Small intestine (tissue), 7 donors: ENCODE measurements around the gene SYT13. TPM values are rescaled to one million over a fixed set of nuclear protein-coding genes. Genes with fewer than 3 reads are reported as not detected.

ENCODE experiments used
- DNase-seq, 2 donors: peaks; one replicate each; pipeline versions ENCODE4 v3.0.0 to v3.0.0-alpha.2; 2013
- FAIRE-seq: peaks from 2 replicates; lab custom pipeline; 2012; peaks lifted over from hg19 to GRCh38; lab: Jason Lieb, UNC
- H3K27ac ChIP-seq, 3 donors: one replicate each; pipeline ENCODE4 v1.5.1; 2013; ENCODE audit warnings: low read length in 2 of 3, mild to moderate bottlenecking in 2 of 3, control low read depth in 1 of 3, inconsistent platforms in 1 of 3, low read depth in 1 of 3, moderate library complexity in 1 of 3
- H3K27me3 ChIP-seq, 3 donors: one replicate each; pipeline ENCODE4 v1.6.1; 2013; ENCODE audit warnings: low read length in 3 of 3, inconsistent platforms in 1 of 3; ENCODE audit not compliant: control insufficient read depth in 3 of 3, insufficient read depth in 3 of 3
- H3K36me3 ChIP-seq, 3 donors: one replicate each; pipeline ENCODE4 v1.6.1; 2013; ENCODE audit warnings: low read length in 3 of 3, inconsistent platforms in 1 of 3, low read depth in 1 of 3, mild to moderate bottlenecking in 1 of 3, moderate library complexity in 1 of 3; ENCODE audit not compliant: control insufficient read depth in 3 of 3, insufficient read depth in 2 of 3
- H3K4me1 ChIP-seq, 3 donors: one replicate each; pipeline ENCODE4 v1.6.1; 2013; ENCODE audit warnings: low read length in 2 of 3, inconsistent platforms in 1 of 3, low read depth in 1 of 3, mild to moderate bottlenecking in 1 of 3, moderate library complexity in 1 of 3; ENCODE audit not compliant: control insufficient read depth in 3 of 3, insufficient read depth in 2 of 3
- H3K4me3 ChIP-seq, 3 donors: one replicate each; pipeline ENCODE4 v1.5.1; 2013; ENCODE audit warnings: low read length in 3 of 3, control low read depth in 1 of 3, inconsistent platforms in 1 of 3, low read depth in 1 of 3, mild to moderate bottlenecking in 1 of 3, moderate library complexity in 1 of 3
- H3K9me3 ChIP-seq, 2 donors: one replicate each; pipeline ENCODE4 v1.6.1; 2013; ENCODE audit warnings: low read depth in 1 of 2, low read length in 1 of 2; ENCODE audit not compliant: control insufficient read depth in 2 of 2, insufficient read depth in 1 of 2
- WGBS, 3 donors: extraction: QIAGEN DNeasy Blood & Tissue Kit; methylation state at CpG; one replicate each; pipeline ENCODE4 v1.1.7; 2013; 5-methylcytosine and 5-hydroxymethylcytosine counted together
- polyA plus RNA-seq, 4 donors: library from polyadenylated mRNA; stranded (reverse) in 3 of 4; unstranded in 1 of 4; fragments of 200-250 nt in 3 of 4; fragments of 120-200 nt in 1 of 4; gene quantifications; one replicate each; pipeline versions ENCODE4 v1.2.1 to v1.2.3, GENCODE V29; 2013
- donor health status: healthy with polysubstance abuse.
- donor health status: control.
- donor health status: control.
- donor health status: Bipolar disorder and iron deficiency.
- donor health status: healthy.

The SYT13 gene
- polyA plus RNA-seq, 4 donors, result 2.0 to 44.2 (median 12.3) TPM

- no peak overlapping the region for H3K27ac ChIP-seq
- peaks cover 0 to 3% of the 10 kb centered on the region in 2 donors for H3K9me3 ChIP-seq
- peaks cover 0 to 28% (median 0%) of the 10 kb centered on the region in 3 donors for H3K36me3 ChIP-seq
- H3K27me3 ChIP-seq, result no peaks in the 10 kb centered on the region
- no peak overlapping the region for H3K4me3 ChIP-seq
- DNase-seq, result no peak
- WGBS, 3 donors, result 88 to 96% (median 93%) methylated on average over 8 of the region's 8 CpGs
- H3K4me1 ChIP-seq, result peaks cover 2 to 21% (median 4%) of the 10 kb centered on the region in 3 donors
- FAIRE-seq, result no peak
Observed at GRCh38 chr11:45246241-45246640, 39.9 kb downstream of the SYT13 start.

- Histone ChIP-seq H3K4me3 (no peak overlapping the region), H3K9me3 (peaks cover 0 to 3% of the 10 kb centered on the region in 2 donors), H3K4me1 (peaks cover 2 to 21% (median 4%) of the 10 kb centered on the region in 3 donors), H3K27ac (peak overlapping the region in 1 of 3 donors; percentile 57), H3K36me3 (peaks cover 0 to 28% (median 0%) of the 10 kb centered on the region in 3 donors), H3K27me3 (no peaks in the 10 kb centered on the region)
- FAIRE-seq (no peak), DNase-seq (peak; percentile 72)
- WGBS, 3 donors, result 43 to 63% (median 50%) methylated on average over 8 of the region's 8 CpGs
Observed at GRCh38 chr11:45245218-45246045, 40.7 kb downstream of the SYT13 start.

GRCh38 chr11:45243967-45244366 lies 42.2 kb downstream of the SYT13 start:
- no peaks in the 10 kb centered on the region for H3K27me3 ChIP-seq
- WGBS, 3 donors, result 82 to 86% (median 84%) methylated on average over 12 of the region's 12 CpGs
- no peak for DNase-seq
- no peak overlapping the region for H3K27ac ChIP-seq
- H3K4me3 ChIP-seq, result no peak overlapping the region
- FAIRE-seq, result no peak
- peaks cover 0 to 22% (median 0%) of the 10 kb centered on the region in 3 donors for H3K36me3 ChIP-seq
- H3K9me3 ChIP-seq, result peaks cover 0 to 3% of the 10 kb centered on the region in 2 donors
- H3K4me1 ChIP-seq, result peaks cover 2 to 21% (median 4%) of the 10 kb centered on the region in 3 donors

GRCh38 chr11:45239733-45240132 lies 46.4 kb downstream of the SYT13 start:
- Histone ChIP-seq H3K4me1 (peaks cover 0 to 7% (median 0%) of the 10 kb centered on the region in 3 donors), H3K4me3 (no peak overlapping the region), H3K27me3 (no peaks in the 10 kb centered on the region), H3K36me3 (peaks cover 0 to 9% (median 0%) of the 10 kb centered on the region in 3 donors), H3K9me3 (peaks cover 0 to under 1% of the 10 kb centered on the region in 2 donors), H3K27ac (no peak overlapping the region)
- WGBS, 3 donors, result 86 to 98% (median 93%) methylated on average over 1 of the region's 1 CpG
- DNase-seq, result no peak
- FAIRE-seq, result no peak

GRCh38 chr11:45238724-45239123 lies 47.4 kb downstream of the SYT13 start:
- no peak for FAIRE-seq
- H3K27ac ChIP-seq, result no peak overlapping the region
- WGBS, 3 donors, result 77 to 90% (median 89%) methylated on average over 3 of the region's 3 CpGs

GRCh38 chr11:45237711-45238315 lies 48.3 kb downstream of the SYT13 start:
- no peak overlapping the region for H3K4me3 ChIP-seq
- no peaks in the 10 kb centered on the region for H3K9me3 ChIP-seq
- H3K27ac ChIP-seq, result no peak overlapping the region
- WGBS, 3 donors, result 55 to 79% (median 73%) methylated on average over 4 of the region's 4 CpGs
- H3K27me3 ChIP-seq, result no peaks in the 10 kb centered on the region
- DNase-seq (no peak), FAIRE-seq (no peak)
- H3K4me1 ChIP-seq, result no peaks in the 10 kb centered on the region
- H3K36me3 ChIP-seq, result peaks cover 0 to 3% (median 0%) of the 10 kb centered on the region in 3 donors

More at GRCh38 chr11:45238724-45239123, 47.4 kb downstream of the SYT13 start:
- peaks cover 0 to 7% (median 0%) of the 10 kb centered on the region in 3 donors for H3K36me3 ChIP-seq
- no peaks in the 10 kb centered on the region for H3K4me1 ChIP-seq
- DNase-seq, result no peak
- no peaks in the 10 kb centered on the region for H3K9me3 ChIP-seq
- no peak overlapping the region for H3K4me3 ChIP-seq
- no peaks in the 10 kb centered on the region for H3K27me3 ChIP-seq

GRCh38 chr11:45234306-45235006 lies 51.7 kb downstream of the SYT13 start:
- Histone ChIP-seq H3K27me3 (no peaks in the 10 kb centered on the region), H3K4me1 (no peaks in the 10 kb centered on the region), H3K4me3 (no peak overlapping the region), H3K27ac (no peak overlapping the region), H3K36me3 (peaks cover 0 to 21% (median 0%) of the 10 kb centered on the region in 3 donors), H3K9me3 (no peaks in the 10 kb centered on the region)
- DNase-seq, result no peak
- FAIRE-seq, result no peak
- 94 to 95% (median 94%) methylated on average over 15 of the region's 15 CpGs for WGBS, 3 donors

GRCh38 chr11:45233804-45234170 lies 52.4 kb downstream of the SYT13 start:
- no peaks in the 10 kb centered on the region for H3K4me1 ChIP-seq
- no peak overlapping the region for H3K4me3 ChIP-seq
- peaks cover 0 to 22% (median 0%) of the 10 kb centered on the region in 3 donors for H3K36me3 ChIP-seq
- DNase-seq (no peak), FAIRE-seq (no peak)
- no peaks in the 10 kb centered on the region for H3K9me3 ChIP-seq
- 51 to 67% (median 65%) methylated on average over 14 of the region's 14 CpGs for WGBS, 3 donors
- H3K27ac ChIP-seq, result no peak overlapping the region
- no peaks in the 10 kb centered on the region for H3K27me3 ChIP-seq
